ENCODE data around the gene MOAP1.
"Not testable (repeated sequence)": the region's sequence is repeated elsewhere in the genome, so short reads cannot be mapped to it uniquely, and the experiment has no call there.

Gene MOAP1, protein sequence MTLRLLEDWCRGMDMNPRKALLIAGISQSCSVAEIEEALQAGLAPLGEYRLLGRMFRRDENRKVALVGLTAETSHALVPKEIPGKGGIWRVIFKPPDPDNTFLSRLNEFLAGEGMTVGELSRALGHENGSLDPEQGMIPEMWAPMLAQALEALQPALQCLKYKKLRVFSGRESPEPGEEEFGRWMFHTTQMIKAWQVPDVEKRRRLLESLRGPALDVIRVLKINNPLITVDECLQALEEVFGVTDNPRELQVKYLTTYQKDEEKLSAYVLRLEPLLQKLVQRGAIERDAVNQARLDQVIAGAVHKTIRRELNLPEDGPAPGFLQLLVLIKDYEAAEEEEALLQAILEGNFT
- 140 to 209 (median 146) reads per million in 4 donors for total RNA-seq

DNA sequence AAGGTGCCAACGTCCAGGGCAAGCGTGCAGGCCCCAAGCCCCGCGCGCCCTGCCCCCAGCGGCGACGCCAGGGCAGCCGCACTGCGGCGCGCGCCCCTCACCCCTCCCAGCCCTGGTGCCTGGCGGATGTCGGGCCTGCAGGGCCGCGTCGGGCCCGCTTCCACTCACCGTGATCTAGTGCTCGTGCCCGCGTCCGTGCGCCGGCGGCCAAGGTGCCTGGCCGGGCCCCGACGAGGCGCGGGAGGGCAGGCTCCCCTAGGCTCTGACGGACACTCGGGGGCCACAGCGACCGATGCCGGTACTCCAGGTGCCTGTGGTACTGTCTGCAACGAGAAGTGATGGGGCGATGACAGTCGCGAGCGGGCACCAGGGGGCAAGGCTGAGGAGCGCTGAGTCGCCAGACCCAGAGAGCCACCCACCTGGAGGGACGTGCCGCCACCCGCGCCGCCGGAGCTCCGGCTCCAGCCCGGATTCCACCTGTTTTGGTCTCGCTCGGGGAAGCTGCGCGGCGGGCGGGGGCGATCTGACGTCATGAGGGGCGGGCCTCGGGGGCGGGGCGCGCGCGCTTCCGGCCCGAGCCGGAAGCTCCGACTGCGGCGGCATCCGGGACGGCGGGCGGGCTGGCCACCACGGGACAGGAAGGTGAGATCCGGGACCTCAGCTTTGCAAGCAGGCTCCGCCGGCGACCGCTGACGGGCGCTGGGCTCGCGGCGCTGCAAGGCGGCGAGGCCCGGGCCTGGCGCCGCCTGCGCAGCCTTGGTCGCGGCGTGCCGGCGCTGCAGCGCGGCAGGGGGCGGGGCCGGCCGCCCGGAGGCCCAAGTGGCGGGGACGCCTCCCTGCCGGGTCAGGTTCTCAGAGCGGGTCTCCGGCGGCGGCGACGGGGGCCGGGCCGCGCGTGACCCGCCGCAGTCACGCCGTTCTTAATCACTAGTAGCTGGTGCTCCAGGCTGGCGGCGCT is at the start of gene MOAP1, which contains the start of gene LYSET:
Gene MOAP1 (minus strand): TSS at position 507 of the 958 bp plus-strand sequence. CDS start 655 bp downstream, outside the sequence.
Gene LYSET (plus strand): TSS at position 927 of the 958 bp plus-strand sequence. CDS start 89 bp downstream, outside the sequence.
- DNase-seq: peak; percentile 88 to 95 (median 92)

DNA sequence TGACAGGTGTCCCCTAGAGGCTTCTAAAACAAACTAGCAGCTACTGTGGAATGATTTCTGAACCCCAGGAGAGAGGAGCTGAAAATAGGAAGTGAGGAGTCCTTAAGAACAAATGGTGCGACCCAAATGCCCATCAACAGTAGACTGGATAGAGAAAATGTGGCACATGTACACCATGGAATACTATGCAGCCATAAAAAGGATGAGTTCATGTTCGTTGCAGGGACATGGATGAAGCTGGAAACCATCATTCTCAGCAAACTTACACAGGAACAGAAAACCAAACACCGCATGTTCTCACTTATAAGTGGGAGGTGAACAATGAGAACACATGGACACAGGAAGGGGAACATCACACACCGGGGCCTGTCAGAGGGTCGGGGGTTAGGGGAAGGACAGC is 48.4 kb upstream of the MOAP1 start:
- not testable (repeated sequence) for DNase-seq

DNA sequence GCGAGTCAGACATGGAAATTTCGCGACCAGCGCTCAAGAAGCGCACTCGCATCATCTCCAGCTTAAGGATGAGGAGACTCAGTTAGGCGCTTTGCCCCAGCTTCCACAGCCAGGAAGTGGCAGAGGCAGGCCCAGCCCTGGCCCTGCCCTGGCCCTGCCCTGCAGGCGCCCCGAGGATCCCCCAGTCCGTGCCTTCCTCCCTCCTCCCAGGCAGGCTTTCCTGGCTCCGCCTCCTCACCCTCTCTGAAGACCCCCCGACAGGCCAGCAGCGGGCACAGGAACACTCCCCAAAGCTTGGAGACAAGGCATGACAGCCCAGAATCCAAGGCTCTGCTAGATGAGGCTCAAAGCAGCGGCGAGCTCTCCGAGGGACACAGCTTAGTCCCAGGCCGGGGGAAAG is 47.5 kb upstream of the MOAP1 start:
- no peak for DNase-seq

DNA sequence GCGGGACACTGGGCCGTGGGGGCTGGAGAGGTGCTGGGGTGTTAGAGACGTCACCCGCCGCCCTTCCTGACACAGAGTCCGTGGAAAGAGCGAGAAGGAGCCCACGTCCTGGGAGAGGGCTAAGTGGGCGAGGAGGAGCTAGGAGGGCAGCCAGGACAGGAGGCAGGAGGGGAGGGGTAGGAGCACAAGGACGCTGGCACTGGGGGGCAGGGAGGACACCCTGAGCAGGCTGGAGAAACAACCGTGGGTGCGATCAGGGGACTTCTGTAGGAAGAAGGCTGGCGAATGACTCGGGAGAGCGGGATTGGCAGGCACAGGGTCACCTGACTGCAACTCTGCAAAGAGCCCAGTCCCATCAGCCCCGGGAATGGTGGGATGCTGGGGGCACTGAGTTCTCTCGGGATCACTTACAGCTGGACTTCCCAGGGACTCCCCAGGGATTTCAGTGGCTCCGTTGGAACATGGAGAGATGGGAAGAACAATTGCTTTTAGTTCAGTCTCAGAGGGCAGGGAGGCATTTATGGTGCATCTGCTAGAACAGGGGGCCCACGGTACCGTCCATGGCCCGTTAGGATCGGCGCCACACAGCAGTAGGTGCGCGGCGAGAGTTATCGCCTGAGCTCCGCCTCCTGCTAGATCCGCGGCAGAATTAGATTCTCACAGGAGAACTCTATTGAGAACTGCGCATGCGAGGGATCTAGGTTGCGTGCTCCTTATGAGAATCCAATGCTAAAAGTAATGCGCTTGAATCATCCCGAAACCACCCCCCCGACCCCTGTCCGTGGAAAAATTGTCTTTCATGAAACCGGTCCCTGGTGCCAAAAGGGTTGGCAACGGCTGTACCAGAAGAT is 46.7 kb upstream of the MOAP1 start:
- no peak for DNase-seq

DNA sequence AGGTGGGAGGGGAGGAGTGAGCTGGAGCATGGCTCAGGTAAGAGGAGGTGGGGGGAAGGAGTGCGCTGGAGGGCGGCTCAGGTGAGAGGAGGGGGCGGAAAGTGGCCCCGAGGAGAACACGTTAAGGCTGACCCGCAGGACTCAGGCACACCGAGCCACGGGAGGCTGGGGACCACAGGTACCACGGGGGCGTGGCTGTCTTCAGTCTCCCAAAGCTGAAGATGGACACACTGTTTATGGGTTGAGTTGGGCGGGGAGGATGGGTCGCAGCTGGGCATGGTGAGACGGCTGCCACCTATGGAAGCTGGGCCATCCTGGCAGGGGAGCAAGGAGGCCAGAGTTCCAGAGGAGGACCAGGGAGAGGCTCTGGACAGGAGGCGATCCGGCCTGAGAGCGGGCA is 45.8 kb upstream of the MOAP1 start:
- no peak for DNase-seq

DNA sequence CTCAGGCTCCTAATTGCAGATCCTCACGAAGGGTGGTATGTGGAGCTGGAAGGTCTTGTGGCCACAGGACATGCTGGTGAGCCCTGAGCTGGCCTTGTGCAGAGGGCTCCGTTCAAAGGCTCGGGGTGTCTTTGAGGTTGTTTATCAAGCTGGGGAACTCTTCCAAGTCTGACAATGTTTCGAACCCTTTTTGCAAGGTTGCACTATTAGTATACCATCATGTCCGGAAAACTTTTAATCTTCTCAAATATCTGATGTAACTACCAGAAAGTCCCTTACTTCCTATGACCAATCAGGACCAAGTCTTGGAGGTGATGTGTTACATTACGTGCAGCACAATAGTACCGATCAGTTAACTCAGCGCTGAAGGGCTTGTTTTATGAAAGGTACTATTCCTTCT is 43.9 kb upstream of the MOAP1 start:
- DNase-seq: no peak

DNA sequence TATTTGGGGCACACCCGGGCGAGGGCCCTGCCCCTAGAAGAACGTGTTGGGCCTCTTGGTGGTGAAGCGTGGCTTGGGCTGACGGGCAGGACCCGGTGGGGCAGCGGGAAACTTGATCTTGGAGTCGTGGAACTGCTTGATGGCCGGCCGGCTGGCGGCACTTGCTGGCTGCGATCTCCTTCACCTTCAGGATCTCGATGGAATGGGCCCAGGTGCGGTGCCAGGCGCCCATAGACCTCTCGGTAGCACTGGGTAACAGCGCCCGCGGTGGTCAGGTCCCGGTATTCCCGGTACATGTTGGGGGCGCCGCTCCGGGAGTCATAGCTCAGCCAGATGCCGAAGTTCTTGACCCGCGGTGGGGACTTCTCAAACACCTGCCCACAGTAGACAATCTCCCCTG is 38.9 kb upstream of the MOAP1 start:
- no peak for DNase-seq

DNA sequence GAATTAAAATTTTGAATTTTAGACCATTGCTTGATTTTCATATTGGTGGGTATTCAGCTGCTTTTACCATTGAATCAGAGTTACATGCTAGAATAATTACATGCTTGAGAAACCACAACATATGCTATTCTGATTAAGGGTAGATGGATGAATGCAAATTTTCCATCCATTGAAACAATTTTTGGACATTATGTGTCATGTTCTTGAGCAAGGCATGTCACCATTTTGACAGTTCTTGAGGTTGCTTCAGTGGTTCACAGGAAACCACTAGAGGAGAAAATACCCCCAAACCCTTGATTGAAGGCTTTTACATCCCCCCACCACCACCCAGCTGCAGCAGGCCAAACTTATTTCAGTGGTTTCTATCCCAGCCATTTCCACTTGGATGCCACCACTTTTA is 35.8 kb upstream of the MOAP1 start:
- DNase-seq: no peak

DNA sequence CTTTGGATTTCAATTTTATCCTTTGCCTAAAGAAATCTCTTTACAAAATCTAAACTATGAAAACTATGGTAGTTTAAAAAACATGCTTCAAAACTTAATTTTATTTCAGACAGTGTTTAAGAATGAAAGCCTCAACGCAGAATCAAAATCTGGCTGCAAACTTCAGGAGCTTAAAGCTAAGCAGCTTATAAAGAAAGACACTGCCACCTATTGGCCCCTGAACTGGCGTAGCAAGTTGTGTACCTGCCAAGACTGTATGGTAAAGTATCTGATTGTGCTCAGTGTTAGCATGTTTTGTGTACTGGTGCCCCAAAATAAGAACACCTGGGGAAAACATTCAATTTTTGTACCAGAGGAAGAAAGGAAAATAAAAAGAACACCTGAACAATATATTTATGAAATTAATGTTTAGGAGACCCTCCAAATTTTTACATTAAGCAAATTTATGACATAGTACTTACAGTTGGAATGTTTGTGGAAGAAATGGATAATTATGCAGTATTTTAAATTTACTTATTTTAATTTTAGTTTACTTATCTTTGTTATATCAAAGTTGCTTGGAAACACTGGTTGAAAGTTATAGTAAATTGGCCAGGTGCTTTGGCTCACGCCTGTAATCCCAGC is 34.5 kb upstream of the MOAP1 start:
- peak in 4 of 5 donors; percentile 21 to 59 (median 42) for DNase-seq

DNA sequence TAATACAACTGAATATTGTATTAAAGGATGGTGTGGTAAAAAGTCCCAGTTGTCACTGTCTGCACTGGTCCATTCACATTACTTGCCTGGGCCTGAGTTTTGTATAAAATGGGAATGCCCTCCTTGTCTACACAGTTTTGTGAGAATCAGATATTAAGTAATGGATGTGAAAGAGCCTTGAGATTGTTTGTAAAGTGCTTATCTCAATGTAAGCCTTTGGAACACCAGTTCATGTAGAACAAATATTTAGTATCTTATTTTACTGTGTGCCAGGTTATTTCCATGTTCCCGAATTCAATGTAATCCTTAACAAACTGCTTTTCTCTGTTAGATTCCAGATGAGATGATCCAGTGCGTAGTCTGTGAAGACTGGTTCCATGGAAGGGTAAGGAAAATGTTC is 29.9 kb upstream of the MOAP1 start:
- DNase-seq: no peak

DNA sequence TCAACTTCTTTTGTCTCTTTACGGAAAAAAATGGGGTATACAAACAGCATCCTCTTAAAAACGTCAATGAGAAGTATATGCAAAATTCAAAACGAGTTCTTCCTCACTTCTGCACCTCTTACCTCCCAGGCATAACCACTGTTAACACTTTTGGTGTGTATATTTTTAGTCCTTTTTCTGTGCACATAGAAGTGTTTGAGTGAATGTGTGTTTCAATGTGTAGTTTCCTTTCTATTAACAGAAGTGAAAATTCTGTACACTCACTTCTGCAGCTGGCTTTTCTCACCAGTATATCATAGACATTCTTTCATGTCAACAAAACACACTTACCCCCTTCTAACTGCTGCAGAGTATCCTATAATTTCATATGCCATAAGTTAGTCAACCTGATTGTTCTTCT is 27.7 kb upstream of the MOAP1 start:
- DNase-seq: no peak

DNA sequence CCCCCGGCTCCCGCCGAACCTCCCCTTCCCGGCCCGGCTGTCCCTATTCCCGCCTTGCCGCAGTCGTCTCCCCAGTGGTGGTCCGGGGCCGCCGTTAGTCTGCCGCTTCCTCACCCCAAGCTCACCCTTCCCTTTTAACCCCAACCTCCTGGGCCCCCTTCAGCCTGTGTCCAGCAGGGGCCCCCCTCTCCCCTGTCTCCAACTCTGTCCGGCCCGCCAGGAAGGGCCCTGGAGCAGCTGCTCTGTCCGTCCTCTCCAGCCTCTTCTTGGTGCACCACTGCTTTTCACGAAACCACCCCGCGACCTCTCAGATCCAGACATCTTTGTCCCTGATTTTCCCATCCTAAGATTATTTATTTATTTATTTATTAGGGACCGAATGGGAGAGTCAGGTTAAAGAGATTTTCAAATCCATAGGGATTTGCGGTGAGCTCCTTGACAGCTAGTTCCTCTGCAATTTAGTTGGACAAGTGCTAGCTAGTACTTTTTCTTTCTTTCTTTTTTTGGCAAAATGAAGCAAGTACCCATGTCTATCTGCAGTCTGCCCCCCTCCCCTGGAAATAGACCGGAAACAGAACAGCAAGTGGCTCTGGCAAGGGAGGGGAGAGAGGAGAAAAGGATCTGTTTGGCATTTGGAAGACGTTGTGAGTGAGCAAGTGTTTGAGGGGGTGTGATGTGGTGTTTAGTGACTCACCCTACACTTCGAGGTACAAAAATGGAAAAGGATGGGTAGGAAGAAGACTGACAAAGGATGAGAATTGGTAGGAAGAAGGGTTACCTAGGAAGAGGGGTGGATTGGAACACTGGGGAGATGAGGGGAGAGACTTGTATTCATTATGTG is 23.0 kb upstream of the MOAP1 start:
- DNase-seq: peak in 1 of 5 donors; percentile 25

DNA sequence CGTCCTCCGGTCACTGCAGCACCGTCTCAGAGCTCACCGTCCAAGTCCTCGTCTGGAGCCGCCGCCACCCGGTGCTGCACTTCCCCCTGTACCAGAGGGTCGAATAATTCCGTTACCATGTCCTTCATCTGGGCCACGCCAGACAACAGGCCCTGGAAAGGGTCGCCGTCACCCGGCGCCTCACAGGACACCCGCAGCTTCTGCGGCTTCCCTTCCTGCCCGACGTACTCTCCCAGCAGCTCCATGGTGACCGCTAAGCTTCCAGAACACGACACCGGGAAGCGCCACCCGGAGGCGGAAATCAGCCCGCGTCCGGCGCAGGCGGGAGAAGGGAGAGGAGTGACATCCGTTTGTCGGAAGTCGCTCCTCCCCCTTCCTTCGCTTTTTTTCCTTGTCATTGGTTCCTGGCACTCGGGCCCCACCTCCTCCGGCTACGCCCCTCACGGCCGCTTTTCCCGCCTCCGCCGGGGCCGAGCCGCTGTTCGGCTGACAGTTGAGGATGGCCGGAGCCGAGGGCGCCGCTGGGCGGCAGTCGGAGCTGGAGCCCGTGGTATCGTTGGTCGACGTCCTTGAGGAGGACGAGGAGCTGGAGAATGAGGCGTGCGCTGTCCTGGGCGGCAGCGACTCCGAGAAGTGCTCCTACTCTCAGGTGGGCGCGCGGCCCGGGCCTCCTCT is 22.2 kb upstream of the MOAP1 start, which contains the start of the genes GON7 and UBR7:
Gene GON7 (minus strand): TSS at position 273 of the 675 bp plus-strand sequence. CDS start 28 bp downstream, at position 245.
Gene UBR7 (plus strand): TSS at position 464 of the 675 bp plus-strand sequence. CDS start 36 bp downstream, at position 500.
- DNase-seq: peak; percentile 80 to 94 (median 84)

DNA sequence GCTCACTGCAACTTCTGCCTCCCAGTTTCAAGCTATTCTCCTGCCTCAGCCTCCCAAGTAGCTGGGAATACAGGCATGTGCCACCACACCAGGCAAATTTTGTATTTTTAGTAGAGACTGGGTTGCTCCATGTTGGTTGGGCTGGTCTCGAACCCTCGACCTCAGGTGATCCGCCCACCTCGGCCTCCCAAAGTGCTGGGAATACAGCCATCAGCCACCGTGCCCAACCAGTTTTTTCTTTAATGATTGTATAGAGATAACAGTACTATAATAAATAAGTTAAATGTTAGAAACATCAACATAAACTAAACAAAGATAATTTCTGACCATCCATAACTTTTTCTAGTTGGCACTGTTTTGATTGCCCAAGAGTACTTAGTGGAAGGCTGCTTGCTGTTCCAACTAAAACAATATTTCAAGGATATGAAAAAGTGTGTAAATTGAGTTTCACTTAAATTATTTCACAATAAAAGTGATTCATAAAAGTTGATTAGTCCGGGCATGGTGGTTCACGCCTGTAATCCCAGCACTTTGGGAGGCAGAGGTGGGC is 16.5 kb upstream of the MOAP1 start:
- no peak for DNase-seq

DNA sequence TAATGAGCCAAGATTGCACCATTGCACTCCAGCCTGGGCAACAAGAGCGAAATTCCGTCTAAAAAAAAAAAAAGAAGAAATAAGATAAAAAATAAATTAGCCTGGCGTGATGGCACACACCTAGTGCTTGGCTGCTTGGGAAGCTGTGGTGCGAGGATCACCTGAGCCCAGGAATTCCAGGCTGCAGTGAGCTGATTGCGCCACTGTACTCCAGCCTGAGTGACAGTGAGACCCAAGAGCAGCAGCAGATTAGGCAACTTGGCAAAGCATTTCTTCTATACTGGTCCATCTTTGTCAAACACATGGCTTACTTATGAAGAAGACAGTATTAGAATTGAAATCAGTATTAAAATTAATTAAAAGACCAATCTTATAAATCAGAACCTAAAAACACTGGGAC is 15.9 kb upstream of the MOAP1 start:
- DNase-seq: no peak

DNA sequence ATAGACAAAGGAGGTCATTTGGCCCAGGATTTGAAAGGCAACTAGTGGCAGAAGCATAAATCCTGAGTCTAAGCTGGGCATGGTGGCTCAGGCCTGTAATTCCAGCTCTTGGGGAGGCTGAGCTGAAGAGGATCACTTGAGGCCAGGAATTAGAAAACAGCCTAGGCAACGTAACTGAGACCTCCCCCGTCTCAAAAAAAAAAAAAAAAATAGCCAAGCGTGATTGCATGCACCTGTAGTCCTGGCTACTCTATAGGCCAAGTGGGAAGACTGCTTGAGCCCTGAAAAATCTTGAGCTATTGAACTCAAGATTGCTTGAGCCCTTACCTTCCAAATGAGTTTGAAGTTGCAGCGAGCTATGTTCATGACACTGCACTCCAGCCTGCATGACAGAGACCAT is 14.3 kb upstream of the MOAP1 start:
- DNase-seq: no peak

DNA sequence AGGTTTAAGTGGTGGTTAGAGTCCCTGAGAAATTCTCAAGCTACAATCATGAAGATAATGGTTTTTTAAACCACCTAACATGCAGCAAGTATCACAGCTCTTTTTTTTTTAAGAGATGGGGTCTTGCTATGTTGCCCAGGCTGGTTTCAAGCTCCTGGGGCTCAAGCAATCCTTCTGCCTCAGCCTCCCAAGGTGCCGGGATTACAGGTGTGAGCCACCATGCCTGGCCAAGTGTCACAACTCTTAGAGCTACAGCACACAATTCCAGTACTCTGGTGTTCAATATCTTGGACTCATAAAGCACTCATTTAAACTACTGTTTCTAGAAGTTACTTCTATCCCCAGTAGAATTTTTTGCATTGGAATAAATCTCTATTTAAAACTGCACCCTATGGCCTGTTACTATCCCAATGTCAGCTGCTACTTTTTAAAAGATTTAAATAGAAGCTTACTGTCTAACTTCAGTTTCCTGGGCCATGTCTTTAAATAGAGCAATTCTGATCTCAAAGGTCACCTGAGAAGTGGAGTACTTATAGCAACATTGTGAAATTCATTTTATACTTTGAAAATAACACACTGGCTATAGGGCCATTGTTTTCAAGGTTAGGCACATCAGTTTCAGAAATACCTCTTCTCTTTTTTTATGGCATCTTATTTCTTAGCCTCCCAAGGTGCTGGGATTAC is 10.8 kb upstream of the MOAP1 start:
- DNase-seq: no peak

DNA sequence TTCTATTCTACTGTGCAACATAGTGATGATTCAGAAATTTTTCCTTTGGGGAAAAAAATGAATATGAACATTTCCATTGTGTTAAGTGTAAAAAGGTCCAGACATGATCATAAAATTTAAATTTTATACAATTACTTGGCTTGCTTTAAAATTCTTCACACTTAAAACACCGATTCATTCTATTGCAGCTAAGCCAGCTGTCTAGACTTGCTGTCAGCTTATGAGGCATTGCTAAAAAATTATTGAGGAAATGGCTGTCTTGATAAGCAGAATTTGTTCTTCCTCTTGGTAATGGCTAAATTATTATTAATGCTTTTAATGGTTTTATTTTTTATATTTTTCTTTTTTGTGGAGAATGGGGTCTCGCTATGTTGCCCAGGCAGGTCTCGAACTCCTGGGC is 2.3 kb upstream of the MOAP1 start:
- DNase-seq: no peak

DNA sequence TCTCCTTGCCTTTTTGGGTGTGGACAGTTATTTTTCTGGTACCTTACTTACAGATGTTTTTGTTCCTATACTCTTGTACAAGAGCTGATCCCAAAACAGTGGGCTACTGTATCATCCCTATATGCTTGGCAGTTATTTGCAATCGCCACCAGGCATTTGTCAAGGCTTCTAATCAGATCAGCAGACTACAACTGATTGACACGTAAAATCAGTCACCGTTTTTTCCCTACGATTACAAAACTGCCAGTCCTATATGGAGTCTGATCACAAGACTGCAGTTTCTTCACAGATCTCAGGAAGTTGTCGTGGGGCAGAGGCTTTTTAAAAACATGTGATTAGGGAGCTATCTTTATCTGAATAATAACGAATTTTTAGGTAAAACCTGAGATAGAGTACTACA is 1.8 kb upstream of the MOAP1 start:
- DNase-seq: no peak

Data from T-helper 1 cell (primary cell).